Embryonic facial prominence (tissue), 1 donor: ENCODE measurements around the gene HDLBP.

Experiments used
- DNase-seq: peaks from one replicate; pipeline ENCODE4 v3.0.0-alpha.2; 2016; ENCODE audit errors: extremely low spot score

HDLBP gene

GRCh38 chr2:241273210-241274020 lies 42.1 kb downstream of the HDLBP start:
- DNase-seq: no peak

DNA sequence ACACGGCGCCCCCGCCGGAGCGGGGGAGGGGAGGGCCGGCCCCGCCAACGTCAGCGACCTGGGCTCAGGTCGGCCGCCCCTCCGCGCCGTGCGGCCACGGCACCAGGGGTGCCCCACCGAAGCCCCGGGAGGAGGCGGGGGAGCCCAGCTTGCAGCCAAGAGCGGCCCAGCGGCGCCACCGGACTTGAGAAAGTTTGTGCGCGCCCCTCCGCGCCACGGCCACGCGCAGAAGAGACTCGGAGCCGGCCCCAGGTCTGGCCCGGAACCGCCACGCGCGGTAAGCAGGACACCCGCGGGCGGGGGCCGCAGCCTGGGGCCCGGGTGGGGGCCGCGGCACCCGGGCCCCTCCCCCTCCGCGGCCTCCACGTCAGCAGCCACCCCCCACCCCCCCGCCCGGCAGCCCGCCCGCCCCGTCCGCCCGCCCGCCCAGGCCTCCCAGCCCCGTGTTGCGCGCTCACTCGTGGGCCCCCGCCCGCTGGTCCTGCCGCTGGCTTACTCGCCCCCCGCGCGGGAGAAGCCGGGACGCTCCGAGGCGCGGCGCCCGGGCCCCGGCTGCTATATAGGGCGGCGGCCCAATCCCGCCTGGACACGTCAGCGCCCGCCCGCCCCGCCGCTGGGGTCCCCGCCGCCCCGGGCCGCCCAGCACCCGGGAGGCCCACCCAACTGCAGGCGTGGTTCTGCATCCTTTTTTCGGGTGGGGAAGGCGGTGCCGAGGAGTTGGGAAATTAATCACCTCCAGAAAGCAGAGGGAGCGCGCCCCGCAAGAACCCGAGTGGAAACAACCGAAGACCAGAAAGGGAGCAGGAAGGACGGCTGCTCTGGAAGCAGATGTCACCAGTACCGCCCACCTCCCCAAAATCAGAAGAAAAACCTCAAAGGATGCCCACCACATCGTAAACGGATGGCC lies 42.9 kb downstream of the HDLBP start:
- no peak for DNase-seq

DNA sequence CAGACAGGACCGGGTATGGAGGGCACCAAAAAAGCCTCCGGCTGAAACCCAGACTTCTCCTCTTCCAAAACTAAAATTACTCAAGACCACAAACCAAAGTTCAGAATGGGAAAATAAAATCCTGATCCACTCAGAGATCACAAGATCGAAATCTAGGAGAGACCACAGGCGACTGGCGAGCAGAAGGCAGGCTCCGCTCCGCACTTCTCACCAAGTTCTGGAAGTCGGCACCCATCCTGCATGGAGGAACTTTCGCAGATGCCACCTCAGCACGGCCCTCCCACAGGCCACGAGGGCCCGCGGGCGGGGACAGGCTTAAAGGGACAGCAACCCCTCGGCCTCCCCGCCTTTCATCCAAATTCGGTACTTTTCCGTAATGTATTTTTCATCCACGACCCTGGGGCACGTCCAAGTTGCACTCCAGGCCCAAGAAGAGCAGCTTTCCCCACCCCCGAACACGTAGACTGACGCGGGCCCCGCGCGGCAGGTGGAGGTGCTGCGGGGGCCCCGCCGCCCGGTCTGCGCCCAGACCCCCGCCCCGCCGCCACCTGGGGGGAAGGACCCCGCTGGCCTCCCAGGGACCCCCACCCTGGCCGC lies 43.7 kb downstream of the HDLBP start:
- DNase-seq: no peak

GRCh38 chr2:241270531-241270930 lies 44.9 kb downstream of the HDLBP start:
- DNase-seq: no peak

GRCh38 chr2:241269707-241270520 lies 45.6 kb downstream of the HDLBP start:
- no peak for DNase-seq

GRCh38 chr2:241268716-241269445 lies 46.6 kb downstream of the HDLBP start:
- no peak for DNase-seq

DNA sequence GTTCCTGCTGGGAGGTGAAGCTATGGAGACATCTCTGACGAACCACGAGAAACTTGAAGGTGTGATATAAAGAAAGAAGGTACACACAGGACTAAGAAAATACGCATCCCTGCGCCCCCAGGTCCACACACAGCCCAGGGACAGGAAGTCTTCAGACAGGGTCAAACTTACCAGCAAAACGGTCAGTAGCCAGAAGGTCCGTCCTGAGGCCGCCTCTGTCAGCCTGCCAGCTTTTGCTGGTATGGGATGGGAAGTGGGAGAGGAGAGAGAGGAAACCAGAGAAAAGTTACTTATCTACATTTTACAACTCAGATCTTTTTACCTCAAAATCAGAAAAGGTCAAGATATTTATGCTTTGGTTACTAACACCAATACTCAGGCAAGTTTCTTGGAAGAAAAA lies 47.2 kb downstream of the HDLBP start:
- no peak for DNase-seq

GRCh38 chr2:241267249-241268067 lies 48.0 kb downstream of the HDLBP start:
- DNase-seq: no peak

DNA sequence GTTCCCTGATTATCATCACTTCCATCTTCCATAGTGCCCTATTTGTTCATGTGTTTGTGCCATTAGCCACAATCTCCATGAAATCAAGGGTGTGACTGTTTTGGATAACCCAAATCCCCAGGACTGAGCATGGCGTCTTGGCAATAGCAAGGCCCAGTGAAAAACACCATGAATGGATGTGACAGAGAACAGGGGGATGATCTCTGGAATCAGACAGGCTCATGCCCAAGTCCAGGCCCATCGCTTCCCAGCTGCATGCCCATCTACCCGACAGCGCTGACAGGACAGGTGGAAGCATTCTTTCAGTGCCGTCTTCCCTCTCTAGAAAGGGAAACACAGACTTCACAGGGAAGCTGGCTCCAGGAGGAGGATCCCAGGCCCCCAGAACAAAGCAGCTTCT lies 50.0 kb downstream of the HDLBP start:
- no peak for DNase-seq

DNA sequence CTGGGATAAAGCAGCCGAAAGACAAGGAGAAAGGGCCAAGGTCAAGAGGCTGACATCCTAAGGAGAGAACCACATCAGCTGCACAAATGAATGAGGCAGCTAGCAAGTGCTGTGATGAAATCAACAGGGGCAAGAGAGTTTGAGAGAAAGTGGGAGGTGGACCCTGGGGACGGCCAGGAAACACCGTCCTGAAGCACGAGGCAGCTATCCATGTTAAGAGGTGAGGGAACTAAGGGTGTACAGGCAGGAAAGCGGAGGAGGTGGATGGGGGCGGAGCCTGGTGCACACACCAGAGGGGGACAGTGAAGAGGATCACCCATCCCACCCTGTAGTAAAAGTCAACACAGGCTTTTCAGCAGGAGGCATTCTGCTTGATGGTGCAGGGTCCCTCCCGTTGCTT lies 52.4 kb downstream of the HDLBP start:
- no peak for DNase-seq

GRCh38 chr2:241261628-241262027 lies 53.8 kb downstream of the HDLBP start:
- DNase-seq: no peak

DNA sequence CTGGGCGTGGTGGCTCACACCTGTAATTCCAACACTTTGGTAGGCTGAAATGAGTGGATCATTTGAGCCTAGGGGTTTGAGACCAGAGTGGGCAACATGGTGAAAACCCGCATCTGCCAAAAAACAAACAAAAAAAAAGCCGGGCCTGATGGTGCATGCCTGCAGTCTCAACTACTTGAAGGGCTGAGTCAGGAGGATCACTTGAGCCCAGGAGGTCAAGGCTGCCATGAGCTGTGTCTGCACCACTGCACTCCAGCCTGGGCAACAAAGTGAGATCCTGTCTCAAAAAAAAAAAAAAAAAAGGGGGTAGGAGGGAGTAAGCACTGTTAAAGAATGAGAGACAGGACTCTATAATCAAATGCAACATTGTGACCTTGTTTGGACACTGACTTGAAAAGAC lies 54.6 kb downstream of the HDLBP start:
- no peak for DNase-seq

DNA sequence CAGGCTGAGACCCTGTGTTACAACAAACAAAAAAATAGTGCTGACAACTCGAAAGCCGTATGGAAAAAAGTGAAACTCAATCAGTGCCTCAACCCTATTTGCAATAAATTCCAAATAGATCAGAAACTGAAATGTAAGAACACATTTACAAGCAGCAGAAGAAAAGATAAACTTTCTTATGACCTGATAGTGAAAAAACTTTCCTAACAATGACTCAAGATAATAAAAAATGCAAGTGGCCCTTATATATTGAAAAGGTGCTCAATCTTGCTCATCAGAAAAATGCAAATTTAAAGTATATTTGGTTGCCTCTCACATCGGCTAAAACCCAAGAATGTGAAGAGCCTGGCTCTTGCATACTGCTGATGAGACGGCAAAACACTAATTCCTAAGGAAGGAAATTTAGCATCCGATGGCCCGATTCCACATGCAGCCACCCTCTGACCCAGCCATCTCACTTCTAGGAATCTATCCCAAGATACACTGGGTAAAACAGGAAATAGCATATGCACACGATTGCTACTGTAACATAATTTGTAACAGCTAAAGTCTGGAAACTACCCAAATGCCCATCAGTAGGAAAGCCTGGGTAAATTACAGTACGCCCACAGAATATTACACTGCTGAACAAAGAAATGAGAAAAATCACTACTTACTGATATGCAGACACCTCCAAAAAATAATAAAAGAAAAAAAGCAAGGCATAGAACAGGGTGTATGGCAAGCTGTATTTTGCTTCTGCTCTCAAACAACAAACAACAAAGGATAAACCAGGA lies 56.8 kb downstream of the HDLBP start:
- DNase-seq: no peak

GRCh38 chr2:241257419-241258032 lies 57.9 kb downstream of the HDLBP start:
- no peak for DNase-seq

DNA sequence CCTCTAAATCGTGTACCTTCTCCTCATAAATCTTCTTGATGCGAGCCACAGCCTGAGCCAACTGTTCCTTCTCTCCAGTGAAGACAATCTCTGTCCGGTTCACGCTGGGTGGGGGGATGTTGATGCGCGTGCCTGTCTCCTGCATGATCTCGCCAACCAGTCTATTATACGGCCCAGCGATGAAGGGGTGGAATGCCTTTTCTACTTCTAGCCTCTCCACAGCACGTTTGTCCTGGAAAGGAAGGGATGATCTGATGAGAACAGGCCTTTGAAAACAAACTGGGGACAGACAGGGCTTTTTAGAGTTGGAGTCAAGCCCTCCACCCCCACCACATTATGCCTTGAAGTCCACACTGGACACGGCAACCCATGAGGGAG lies 59.3 kb downstream of the HDLBP start:
- no peak for DNase-seq

- no peak for DNase-seq
These were observed 59.8 kb downstream of the HDLBP start for GRCh38 chr2:241255542-241256167.

GRCh38 chr2:241254904-241255351 lies 60.5 kb downstream of the HDLBP start:
- DNase-seq: no peak

DNA sequence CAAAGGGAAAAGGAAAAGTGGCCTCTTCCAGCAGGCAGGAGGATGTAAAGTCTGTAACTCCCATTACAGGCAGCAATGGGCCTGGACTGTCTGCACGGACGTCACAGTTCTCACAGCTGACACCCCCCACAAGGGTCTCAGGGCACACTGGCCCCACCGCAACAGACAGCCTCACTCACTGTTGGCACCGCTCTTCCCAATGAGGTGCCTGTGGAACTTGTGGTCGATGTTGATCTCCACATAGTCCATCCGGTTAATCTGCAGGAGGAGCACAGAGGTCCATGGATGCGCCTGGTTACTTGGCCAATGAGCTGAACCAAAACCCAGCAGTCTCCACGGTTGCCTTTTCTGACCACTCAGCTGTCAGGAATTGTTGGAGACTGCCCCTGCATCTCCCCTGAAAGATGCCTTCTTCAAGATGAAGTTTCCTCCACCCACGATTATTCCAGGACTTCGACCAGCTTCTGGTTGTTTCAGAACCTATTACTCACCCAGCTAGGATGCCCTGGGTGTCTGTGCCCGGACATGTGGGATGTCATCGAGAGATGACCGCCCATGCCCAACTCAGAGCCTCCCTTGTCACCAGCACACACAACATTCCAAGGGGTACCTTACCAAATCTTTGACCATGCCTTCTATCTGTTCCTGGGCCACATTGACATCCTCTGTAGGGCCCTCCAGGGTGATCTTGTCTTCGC lies 62.5 kb downstream of the HDLBP start:
- no peak for DNase-seq
